Measurements from ENCODE around the gene RNF4. TPM values are rescaled to one million over a fixed set of nuclear protein-coding genes. Genes with fewer than 3 reads are reported as not detected.

The RNF4 gene
- total RNA-seq, 4 donors from 2014 or later: 10.8 to 57.9 (median 33.9) TPM

GRCh38 chr4:2526559-2526958 is 57.7 kb downstream of the RNF4 start:
- H3K4me1 ChIP-seq: no peaks in the 10 kb centered on the region
- intact Hi-C loops (cut with DNase I; ENCODE audit: low total_unique reads): no loop called here
- H3K27me3 ChIP-seq: no peaks in the 10 kb centered on the region
- H3K4me3 ChIP-seq: no peak overlapping the region
- H3K36me3 ChIP-seq: no peaks in the 10 kb centered on the region
- no peak overlapping the region for H3K27ac ChIP-seq
- DNase-seq: no peak
- H3K9me3 ChIP-seq: no peaks in the 10 kb centered on the region
- TF ChIP-seq POLR2A (IDR thresholded peaks at IDR 0.05): no peak
- no peak for TF ChIP-seq CTCF (IDR thresholded peaks at IDR 0.05)

- Histone ChIP-seq H3K27ac (peak overlapping the region; percentile 82 to 95), H3K27me3 (no peaks in the 10 kb centered on the region), H3K4me1 (no peaks in the 10 kb centered on the region), H3K9me3 (no peaks in the 10 kb centered on the region), H3K36me3 (no peaks in the 10 kb centered on the region), H3K4me3 (peak overlapping the region in 1 of 2 donors; percentile 65)
- DNase-seq: no peak
- TF ChIP-seq CTCF (IDR thresholded peaks at IDR 0.05) (no peak), POLR2A (IDR thresholded peaks at IDR 0.05) (no peak)
- intact Hi-C loops (cut with DNase I; ENCODE audit: low total_unique reads): no loop called here
These were observed 66.0 kb downstream of the RNF4 start for GRCh38 chr4:2534904-2535375.

GRCh38 chr4:2535376-2536192 is 66.7 kb downstream of the RNF4 start:
- Histone ChIP-seq H3K27ac (peak overlapping the region; percentile 82 to 95), H3K36me3 (no peaks in the 10 kb centered on the region), H3K9me3 (no peaks in the 10 kb centered on the region), H3K4me3 (peak overlapping the region; percentile 35 to 65), H3K27me3 (no peaks in the 10 kb centered on the region), H3K4me1 (no peaks in the 10 kb centered on the region)
- DNase-seq: no peak
- intact Hi-C loops (cut with DNase I; ENCODE audit: low total_unique reads): no loop called here
- TF ChIP-seq CTCF (IDR thresholded peaks at IDR 0.05): peak in 1 of 4 experiments; percentile 13
- no peak for TF ChIP-seq POLR2A (IDR thresholded peaks at IDR 0.05)

GRCh38 chr4:2536193-2537010 is 67.5 kb downstream of the RNF4 start, which contains the start of gene FAM193A:
FAM193A (plus strand) TSS chr4:2536647; CDS start chr4:2536916, 269 bp downstream.
- intact Hi-C loops (cut with DNase I; ENCODE audit: low total_unique reads): no loop called here
- peak within 1 kb of the TSS; percentile 46 to 68 for H3K4me3 ChIP-seq
- H3K27ac ChIP-seq: peak within 1 kb of the TSS; percentile 95
- H3K27me3 ChIP-seq: no peaks in the 10 kb centered on the region
- no peaks in the 10 kb centered on the region for H3K36me3 ChIP-seq
- peak; percentile 99 for DNase-seq
- H3K9me3 ChIP-seq: no peaks in the 10 kb centered on the region
- no peaks in the 10 kb centered on the region for H3K4me1 ChIP-seq
- TF ChIP-seq CTCF (IDR thresholded peaks at IDR 0.05) (peak in 1 of 4 experiments; percentile 34), POLR2A (IDR thresholded peaks at IDR 0.05) (peak; percentile 64 to 74)

Measured in uterus (tissue), 4 donors.